Nephron progenitor cell (in vitro differentiated cells): Measurements from ENCODE around the gene RHOJ.

ENCODE experiments used
- DNase-seq: peaks from one replicate; pipeline ENCODE4 v3.0.0; 2021
- H3K27ac Mint-ChIP-seq: 2 replicates; pipeline ENCODE4 v1.8.0; 2021; ENCODE audit warnings: mild to moderate bottlenecking, moderate library complexity, mixed read lengths
- H3K27me3 Mint-ChIP-seq: 2 replicates; pipeline ENCODE4 v1.8.0; 2021; ENCODE audit warnings: mild to moderate bottlenecking, low read depth, mixed read lengths; ENCODE audit not compliant: poor library complexity
- H3K36me3 Mint-ChIP-seq: 2 replicates; pipeline ENCODE4 v1.8.0; 2021; ENCODE audit warnings: low read depth, mixed read lengths
- H3K4me1 Mint-ChIP-seq: 2 replicates; pipeline ENCODE4 v1.8.0; 2021; ENCODE audit warnings: mixed read lengths
- H3K4me3 Mint-ChIP-seq: 2 replicates; pipeline ENCODE4 v1.8.0; 2021; ENCODE audit warnings: mild to moderate bottlenecking, moderate library complexity, mixed read lengths
- H3K9me3 Mint-ChIP-seq: 2 replicates; pipeline ENCODE4 v1.8.0; 2021; ENCODE audit warnings: mild to moderate bottlenecking, moderate library complexity, mixed read lengths
- TF ChIP-seq, protein P1 (sequence below): fragments of 200-600 bp; sonication (generic); IDR thresholded peaks from 2 replicates; pipeline ENCODE4 v1.5.0; 2021; ENCODE audit warnings: antibody characterized with exemption

Gene RHOJ

DNA sequence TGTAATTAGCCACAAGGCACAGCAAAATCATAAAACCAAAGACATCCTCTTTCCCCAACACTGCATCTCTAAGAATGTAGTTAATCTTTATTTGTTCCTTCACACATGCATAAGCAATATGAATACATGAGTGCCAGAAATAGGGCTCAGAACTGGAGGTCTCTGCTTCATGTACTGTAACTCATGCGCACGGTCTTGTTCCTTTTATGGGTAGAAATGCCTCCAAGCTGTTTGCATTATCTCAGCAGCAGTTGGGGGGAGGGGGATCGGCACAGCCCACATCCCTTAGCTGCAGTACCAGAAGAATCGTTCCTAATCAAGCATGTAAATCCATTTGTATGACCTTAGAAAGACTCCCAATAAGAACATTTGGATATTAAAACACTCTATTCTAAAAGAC lies 20.0 kb downstream of the RHOJ start:
- Mint-ChIP-seq H3K27me3 (no peaks in the 10 kb centered on the region), H3K4me1 (peaks cover 12% of the 10 kb centered on the region), H3K9me3 (peaks cover 5% of the 10 kb centered on the region), H3K36me3 (no peaks in the 10 kb centered on the region), H3K27ac (no peak overlapping the region), H3K4me3 (no peak overlapping the region)
- TF ChIP-seq, protein P1, sequence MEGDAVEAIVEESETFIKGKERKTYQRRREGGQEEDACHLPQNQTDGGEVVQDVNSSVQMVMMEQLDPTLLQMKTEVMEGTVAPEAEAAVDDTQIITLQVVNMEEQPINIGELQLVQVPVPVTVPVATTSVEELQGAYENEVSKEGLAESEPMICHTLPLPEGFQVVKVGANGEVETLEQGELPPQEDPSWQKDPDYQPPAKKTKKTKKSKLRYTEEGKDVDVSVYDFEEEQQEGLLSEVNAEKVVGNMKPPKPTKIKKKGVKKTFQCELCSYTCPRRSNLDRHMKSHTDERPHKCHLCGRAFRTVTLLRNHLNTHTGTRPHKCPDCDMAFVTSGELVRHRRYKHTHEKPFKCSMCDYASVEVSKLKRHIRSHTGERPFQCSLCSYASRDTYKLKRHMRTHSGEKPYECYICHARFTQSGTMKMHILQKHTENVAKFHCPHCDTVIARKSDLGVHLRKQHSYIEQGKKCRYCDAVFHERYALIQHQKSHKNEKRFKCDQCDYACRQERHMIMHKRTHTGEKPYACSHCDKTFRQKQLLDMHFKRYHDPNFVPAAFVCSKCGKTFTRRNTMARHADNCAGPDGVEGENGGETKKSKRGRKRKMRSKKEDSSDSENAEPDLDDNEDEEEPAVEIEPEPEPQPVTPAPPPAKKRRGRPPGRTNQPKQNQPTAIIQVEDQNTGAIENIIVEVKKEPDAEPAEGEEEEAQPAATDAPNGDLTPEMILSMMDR, result no peak
- no peak for DNase-seq

DNA sequence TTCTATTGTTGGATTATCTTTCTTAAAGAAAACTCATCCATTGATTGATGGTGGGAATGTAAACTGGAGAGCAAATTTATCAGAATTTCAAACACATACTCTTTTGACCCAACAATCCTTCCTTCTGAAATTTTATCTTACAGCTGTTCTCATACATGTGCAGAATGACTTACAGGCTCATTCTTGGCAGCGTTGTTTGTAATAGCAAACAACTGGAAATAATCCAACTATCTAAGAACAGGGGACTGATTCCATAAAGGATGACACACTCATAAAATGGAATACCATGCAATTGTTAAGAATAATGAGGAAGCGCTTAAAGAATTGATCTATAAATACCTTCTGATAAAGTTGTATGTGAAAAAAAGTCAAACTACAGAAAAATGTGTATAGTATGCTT lies 24.0 kb downstream of the RHOJ start:
- Mint-ChIP-seq H3K9me3 (peaks cover 16% of the 10 kb centered on the region), H3K27me3 (no peaks in the 10 kb centered on the region), H3K36me3 (peaks cover 5% of the 10 kb centered on the region), H3K4me1 (peaks cover 12% of the 10 kb centered on the region), H3K27ac (no peak overlapping the region), H3K4me3 (no peak overlapping the region)
- no peak for DNase-seq
- TF ChIP-seq, protein P1, result no peak

DNA sequence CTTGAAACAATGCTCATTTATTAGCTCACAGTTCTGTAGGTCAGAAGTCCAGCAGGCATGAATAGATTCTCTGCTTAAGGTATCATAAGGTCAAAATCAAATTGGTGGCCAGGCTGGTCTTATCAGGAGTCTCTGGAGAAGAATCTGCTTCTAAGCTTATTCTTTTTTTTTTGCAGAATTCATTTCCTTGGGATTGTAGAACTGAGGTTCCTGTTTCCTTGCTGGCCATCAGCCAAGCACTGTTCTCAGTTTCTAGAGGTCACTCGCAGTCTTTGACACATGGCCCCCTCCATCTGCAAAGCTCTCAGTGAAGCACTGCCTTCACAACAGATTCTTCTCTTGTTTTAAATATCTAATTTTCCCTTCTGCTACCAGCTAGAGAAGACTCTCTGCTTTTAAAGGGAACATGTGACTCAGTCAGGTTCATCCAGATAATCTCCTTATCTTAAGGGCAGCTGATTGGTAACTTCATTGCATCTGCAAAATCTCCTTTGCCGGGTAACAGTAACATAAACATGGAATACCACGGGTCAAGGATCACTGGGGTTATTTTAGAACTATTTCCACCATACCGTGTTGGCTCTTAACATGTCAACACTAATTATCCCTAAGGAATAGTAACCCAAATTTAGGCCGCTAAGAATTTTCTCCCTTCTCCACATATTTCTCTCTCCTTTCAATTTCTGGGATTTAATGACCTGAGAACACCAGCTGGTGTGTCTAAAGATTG lies 25.3 kb downstream of the RHOJ start:
- TF ChIP-seq, protein P1, result no peak
- Mint-ChIP-seq H3K4me1 (peaks cover 7% of the 10 kb centered on the region), H3K36me3 (peaks cover 5% of the 10 kb centered on the region), H3K27me3 (no peaks in the 10 kb centered on the region), H3K4me3 (no peak overlapping the region), H3K9me3 (peaks cover 16% of the 10 kb centered on the region), H3K27ac (no peak overlapping the region)
- no peak for DNase-seq

DNA sequence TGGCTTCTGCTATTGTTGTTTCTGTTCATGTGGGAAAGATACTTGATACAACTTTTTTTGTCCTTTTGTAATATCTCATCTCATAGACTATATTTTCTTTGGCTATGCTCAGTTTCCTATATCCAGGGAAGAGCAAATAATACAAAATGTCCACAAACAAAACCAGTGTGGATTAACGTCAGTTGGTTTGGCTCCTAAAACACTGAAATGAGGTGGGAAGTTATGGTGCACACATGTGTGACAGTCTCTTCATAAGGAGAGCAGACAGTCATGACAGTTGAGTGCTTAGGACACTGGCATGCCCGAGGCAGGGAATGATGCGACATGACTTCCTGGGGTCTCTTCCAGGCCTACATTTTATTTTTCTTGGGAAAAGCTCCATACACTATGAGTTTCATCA lies 27.5 kb downstream of the RHOJ start:
- Mint-ChIP-seq H3K9me3 (peaks cover 16% of the 10 kb centered on the region), H3K4me3 (no peak overlapping the region), H3K27ac (no peak overlapping the region), H3K36me3 (peaks cover 5% of the 10 kb centered on the region), H3K4me1 (peaks cover 6% of the 10 kb centered on the region), H3K27me3 (peaks cover 4% of the 10 kb centered on the region)
- no peak for DNase-seq
- TF ChIP-seq, protein P1, result no peak

DNA sequence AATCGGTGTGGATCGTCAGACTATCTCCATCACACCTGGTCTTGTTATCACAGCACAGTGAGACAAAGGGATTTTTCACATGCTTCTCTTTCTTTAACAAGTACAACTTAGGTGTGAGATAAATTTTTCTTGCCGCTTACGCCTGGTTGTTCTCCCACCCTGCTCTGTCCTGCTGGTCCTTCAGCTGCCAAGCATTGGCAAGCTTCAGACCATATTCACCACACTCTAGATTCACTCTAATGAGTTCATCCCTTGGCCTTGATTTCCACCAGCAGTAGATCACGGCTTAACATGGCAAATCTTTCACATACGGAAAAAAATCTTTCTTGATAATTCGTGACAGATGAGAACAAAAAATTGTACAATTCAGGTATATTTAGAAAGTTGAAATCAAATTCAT lies 33.5 kb downstream of the RHOJ start:
- DNase-seq, result no peak
- Mint-ChIP-seq H3K4me3 (no peak overlapping the region), H3K36me3 (no peaks in the 10 kb centered on the region), H3K4me1 (no peaks in the 10 kb centered on the region), H3K9me3 (no peaks in the 10 kb centered on the region), H3K27me3 (peaks cover 4% of the 10 kb centered on the region), H3K27ac (no peak overlapping the region)
- TF ChIP-seq, protein P1, result no peak

DNA sequence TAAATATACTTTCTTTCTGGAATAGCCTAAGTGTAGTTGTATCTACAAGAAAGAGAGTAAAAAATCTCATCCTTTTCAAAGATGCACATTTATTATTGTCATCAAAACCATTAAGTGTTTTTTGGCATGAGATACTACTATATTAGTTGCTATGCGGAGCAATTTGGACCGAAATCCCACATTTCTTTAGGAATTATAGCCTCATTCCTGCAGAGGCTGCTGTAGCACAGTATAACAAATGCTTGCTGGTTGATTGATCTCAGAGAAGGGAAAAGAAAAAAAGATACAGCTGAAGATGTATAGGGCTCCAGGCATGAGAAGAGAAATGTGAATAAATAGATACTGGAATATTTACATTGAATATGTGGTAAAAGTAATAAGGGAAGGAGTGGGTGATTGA lies 36.0 kb downstream of the RHOJ start:
- Mint-ChIP-seq H3K4me1 (no peaks in the 10 kb centered on the region), H3K27me3 (peaks cover 2% of the 10 kb centered on the region), H3K4me3 (no peak overlapping the region), H3K27ac (no peak overlapping the region), H3K36me3 (no peaks in the 10 kb centered on the region), H3K9me3 (no peaks in the 10 kb centered on the region)
- no peak for DNase-seq
- TF ChIP-seq, protein P1, result no peak
